ENCODE results near the gene EFCAB6.

DNA sequence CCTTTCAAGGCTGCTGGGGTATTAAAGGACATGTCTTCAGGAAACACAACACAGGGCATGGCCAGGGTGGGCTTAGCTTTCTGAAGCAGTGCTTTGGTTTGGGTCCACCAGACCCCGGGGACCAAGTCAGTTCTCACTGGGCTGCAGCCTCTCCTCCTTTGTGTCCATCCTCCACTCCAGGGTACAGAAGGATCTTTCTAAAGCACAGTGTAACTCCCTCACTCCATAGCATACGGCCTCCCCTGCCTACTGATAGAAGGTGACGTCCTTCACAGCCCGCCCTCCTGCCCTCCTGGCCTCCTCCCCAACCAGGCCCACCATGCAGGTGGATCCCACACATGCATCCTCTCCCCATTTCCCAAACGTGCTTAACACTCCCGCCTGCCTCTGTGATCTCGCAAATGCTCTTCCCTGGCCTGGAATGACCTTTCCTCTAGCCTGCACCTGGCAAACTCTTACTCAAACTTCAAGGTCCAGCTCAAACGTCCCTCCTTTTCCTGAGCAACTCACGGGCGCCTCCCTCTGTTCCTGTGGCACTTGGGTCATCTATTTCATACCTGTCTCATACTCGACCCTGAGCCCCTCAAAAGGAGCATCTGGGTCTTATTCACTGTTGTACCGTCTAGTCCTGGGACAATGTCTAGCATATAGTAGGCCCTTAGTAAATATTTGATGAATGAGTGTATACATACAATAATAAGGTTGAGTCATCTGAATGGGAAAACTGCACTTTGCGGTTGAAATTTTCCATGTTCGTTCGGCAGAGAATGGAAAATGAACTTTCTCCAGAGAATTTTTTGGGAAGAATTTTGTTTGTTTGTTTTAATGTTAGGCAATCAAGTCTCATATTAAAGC is 187.7 kb downstream of the EFCAB6 start:
- TF ChIP-seq, protein P1, sequence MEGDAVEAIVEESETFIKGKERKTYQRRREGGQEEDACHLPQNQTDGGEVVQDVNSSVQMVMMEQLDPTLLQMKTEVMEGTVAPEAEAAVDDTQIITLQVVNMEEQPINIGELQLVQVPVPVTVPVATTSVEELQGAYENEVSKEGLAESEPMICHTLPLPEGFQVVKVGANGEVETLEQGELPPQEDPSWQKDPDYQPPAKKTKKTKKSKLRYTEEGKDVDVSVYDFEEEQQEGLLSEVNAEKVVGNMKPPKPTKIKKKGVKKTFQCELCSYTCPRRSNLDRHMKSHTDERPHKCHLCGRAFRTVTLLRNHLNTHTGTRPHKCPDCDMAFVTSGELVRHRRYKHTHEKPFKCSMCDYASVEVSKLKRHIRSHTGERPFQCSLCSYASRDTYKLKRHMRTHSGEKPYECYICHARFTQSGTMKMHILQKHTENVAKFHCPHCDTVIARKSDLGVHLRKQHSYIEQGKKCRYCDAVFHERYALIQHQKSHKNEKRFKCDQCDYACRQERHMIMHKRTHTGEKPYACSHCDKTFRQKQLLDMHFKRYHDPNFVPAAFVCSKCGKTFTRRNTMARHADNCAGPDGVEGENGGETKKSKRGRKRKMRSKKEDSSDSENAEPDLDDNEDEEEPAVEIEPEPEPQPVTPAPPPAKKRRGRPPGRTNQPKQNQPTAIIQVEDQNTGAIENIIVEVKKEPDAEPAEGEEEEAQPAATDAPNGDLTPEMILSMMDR (IDR thresholded peaks at IDR 0.05): no peak
- no peak for TF ChIP-seq POLR2A (IDR thresholded peaks at IDR 0.05)

Data from Peyer's patch (tissue), 4 donors.